ENCODE measurements around the gene L1TD1. TPM values are rescaled to one million over a fixed set of nuclear protein-coding genes. Genes with fewer than 3 reads are reported as not detected.
A peak's percentile ranks its signal among the peaks of the same experiment; 100 is the strongest.
"Not testable (repeated sequence)": the region's sequence is repeated elsewhere in the genome, so short reads cannot be mapped to it uniquely, and the experiment has no call there.

Gene L1TD1
- polyA plus RNA-seq, 2 of the 4 experiments (the other 2 are of a cell fraction) = not detected

- TF ChIP-seq HDAC2 (IDR thresholded peaks at IDR 0.05) = no peak
- no peak for TF ChIP-seq RFX5 (IDR thresholded peaks at IDR 0.05)
- TF ChIP-seq BCL3 (IDR thresholded peaks at IDR 0.05) = no peak
- TF ChIP-seq USF2 (IDR thresholded peaks at IDR 0.05) = no peak
- TF ChIP-seq MAFK (IDR thresholded peaks at IDR 0.05; ENCODE audit: partially characterized antibody) = no peak
Measured at GRCh38 chr1:62240651-62241370, 46.2 kb downstream of the L1TD1 start (continued).

- ATAC-seq (peak; percentile 54 to 84; a peak in 3 of 6 replicates), FAIRE-seq (no peak), DNase-seq (ENCODE audit: low read depth in 1 of 2, low spot score in 1 of 2) (peak in 1 of 2 experiments; percentile 33)
- POLR2A ChIA-PET = no interaction called here
- CTCF ChIA-PET = interaction anchor here (1.1 to 1.9 kb wide), 2 partner anchors 21 to 165 kb away, joined by 3 to 5 read pairs; no protein-coding TSS in a partner anchor
- no peak for TF ChIP-seq RARB (CRISPR knock-in tag; IDR thresholded peaks at IDR 0.05)
- TF ChIP-seq PHF8 (IDR thresholded peaks at IDR 0.05; ENCODE audit: borderline replicate concordance, low read depth) = no peak
- TF ChIP-seq FOSB (CRISPR knock-in tag; IDR thresholded peaks at IDR 0.05) = no peak
- no peak for TF ChIP-seq SREBF2 (IDR thresholded peaks at IDR 0.05)
- TF ChIP-seq CEBPB (IDR thresholded peaks at IDR 0.05) = no peak
- no peak for TF ChIP-seq NPAS2 (CRISPR knock-in tag; IDR thresholded peaks at IDR 0.05; ENCODE audit: borderline replicate concordance)
- no peak for TF ChIP-seq JUN (IDR thresholded peaks at IDR 0.05)
- no peak for TF ChIP-seq HOXA7 (CRISPR knock-in tag; IDR thresholded peaks at IDR 0.05)
- no peak for TF ChIP-seq RAD21 (conservative IDR thresholded peaks at IDR 0.05 in 1 of 2, IDR thresholded peaks at IDR 0.05 in 1 of 2)
- no peak for TF ChIP-seq NR3C1 (IDR thresholded peaks at IDR 0.05)
- no peak overlapping the region for H3K4me3 ChIP-seq
- peak overlapping the region; percentile 34 to 68; a peak in 5 of 6 replicates for H3K27ac ChIP-seq
- peaks cover 33% of the 10 kb centered on the region for H3K4me1 ChIP-seq
- no peaks in the 10 kb centered on the region for H3K9me3 ChIP-seq
- 17% methylated on average over 9 of the region's 12 CpGs for WGBS (ENCODE audit: missing lambda C conversion rate)
- peak overlapping the region; percentile 72 for H3K4me2 ChIP-seq
Measured at GRCh38 chr1:62241371-62242131, 46.9 kb downstream of the L1TD1 start.

- H3K4me1 ChIP-seq = peaks cover 15% of the 10 kb centered on the region
- DNase-seq (ENCODE audit: low read depth in 1 of 2, low spot score in 1 of 2); H3K4me2 ChIP-seq; CTCF ChIA-PET; H3K4me3 ChIP-seq; ATAC-seq; H3K9me3 ChIP-seq; H3K27ac ChIP-seq; FAIRE-seq; POLR2A ChIA-PET: not testable (repeated sequence)
- 83% methylated on average over 3 of the region's 3 CpGs for WGBS (ENCODE audit: missing lambda C conversion rate)
Measured at GRCh38 chr1:62244380-62244779, 49.7 kb downstream of the L1TD1 start.

- DNase-seq (ENCODE audit: low read depth in 1 of 2, low spot score in 1 of 2) = no peak
- no peak for FAIRE-seq
- ChIA-PET POLR2A (no interaction called here), CTCF (interaction anchor here (0.5 kb wide), 1 partner anchor 320 kb away, joined by 3 read pairs; no protein-coding TSS in a partner anchor)
- H3K4me1 ChIP-seq = peaks cover 15% of the 10 kb centered on the region
- H3K9me3 ChIP-seq = no peaks in the 10 kb centered on the region
- no peak overlapping the region for H3K27ac ChIP-seq
- TF ChIP-seq ATOH8 (CRISPR knock-in tag; IDR thresholded peaks at IDR 0.05; ENCODE audit: low read depth) (no peak), CHD4 (IDR thresholded peaks at IDR 0.05; ENCODE audit: borderline replicate concordance) (no peak), PHF8 (IDR thresholded peaks at IDR 0.05; ENCODE audit: borderline replicate concordance, low read depth) (no peak), MAFK (IDR thresholded peaks at IDR 0.05; ENCODE audit: partially characterized antibody) (peak; percentile 55), FOSB (CRISPR knock-in tag; IDR thresholded peaks at IDR 0.05) (no peak)
- H3K4me3 ChIP-seq = no peak overlapping the region
- no peak for ATAC-seq
- H3K4me2 ChIP-seq = no peak overlapping the region
Measured at GRCh38 chr1:62245201-62245600, 50.6 kb downstream of the L1TD1 start.

Measured in A549 (cell line).